Common myeloid progenitor, CD34-positive (primary cell): ENCODE data around the gene JMJD1C.

Source experiments
- CTCF ChIA-PET: fragments of 350-600 bp; sonication (Branson Sonifier 250); formaldehyde crosslinking; loops from one replicate; lab custom pipeline; 2021; ENCODE audit warnings: antibody characterized with exemption; lab: Charles Lee
- POLR2A ChIA-PET: fragments of 350-600 bp; sonication (Branson Sonifier 250); formaldehyde crosslinking; loops from one replicate; lab custom pipeline; 2021; ENCODE audit warnings: antibody characterized with exemption; lab: Charles Lee
- DNase-seq, 3 donors: peaks; one replicate each; pipeline versions ENCODE4 v3.0.0 to v3.0.0-alpha.2; 2013
- H3K27ac ChIP-seq, 2 experiments: 1 replicate in 1 of 2; 2 replicates in 1 of 2; pipeline ENCODE4 v1.7.0; 2013; ENCODE audit warnings: inconsistent platforms in 2 of 2, low read length in 2 of 2, mild to moderate bottlenecking in 2 of 2, low read depth in 1 of 2, moderate library complexity in 1 of 2; ENCODE audit not compliant: severe bottlenecking in 2 of 2, insufficient read depth in 1 of 2, poor library complexity in 1 of 2
- H3K27me3 ChIP-seq, 5 experiments: replicated peaks in 2 of 5; 1 replicate in 3 of 5; 2 replicates in 2 of 5; pipeline versions ENCODE4 v1.6.1 to v1.7.0; 2013; ENCODE audit warnings: low read length in 4 of 5, mild to moderate bottlenecking in 2 of 5, moderate library complexity in 2 of 5, inconsistent platforms in 1 of 5; ENCODE audit not compliant: insufficient read depth in 5 of 5, control insufficient read depth in 4 of 5
- H3K36me3 ChIP-seq, 4 experiments: 1 replicate in 2 of 4; 2 replicates in 2 of 4; pipeline versions ENCODE4 v1.6.1 to v1.7.0; 2013; ENCODE audit warnings: low read length in 3 of 4, control low read depth in 1 of 4, mild to moderate bottlenecking in 1 of 4; ENCODE audit not compliant: control insufficient read depth in 4 of 4, insufficient read depth in 4 of 4
- H3K4me1 ChIP-seq, 4 experiments: 1 replicate in 3 of 4; 2 replicates in 1 of 4; pipeline versions ENCODE4 v1.6.1 to v1.7.1; 2013; ENCODE audit warnings: low read length in 3 of 4, mild to moderate bottlenecking in 3 of 4, control low read depth in 1 of 4, inconsistent platforms in 1 of 4, moderate library complexity in 1 of 4; ENCODE audit not compliant: control insufficient read depth in 4 of 4, insufficient read depth in 4 of 4; ENCODE audit errors: control extremely low read depth in 1 of 4
- H3K4me3 ChIP-seq, 7 experiments: 1 replicate in 4 of 7; 2 replicates in 3 of 7; pipeline versions ENCODE4 v1.5.1 to v1.7.0; 2013; ENCODE audit warnings: mild to moderate bottlenecking in 7 of 7, low read length in 6 of 7, moderate library complexity in 6 of 7, inconsistent platforms in 2 of 7, low read depth in 2 of 7, control low read depth in 1 of 7; ENCODE audit not compliant: insufficient read depth in 4 of 7, control insufficient read depth in 1 of 7; ENCODE audit errors: extremely low read depth in 1 of 7
- H3K9me3 ChIP-seq, 5 experiments: 1 replicate in 4 of 5; 2 replicates in 1 of 5; pipeline versions ENCODE4 v1.6.1 to v1.7.1; 2013; ENCODE audit warnings: low read length in 4 of 5, mild to moderate bottlenecking in 2 of 5, inconsistent platforms in 1 of 5, low read depth in 1 of 5, moderate library complexity in 1 of 5; ENCODE audit not compliant: control insufficient read depth in 4 of 5, insufficient read depth in 2 of 5; ENCODE audit errors: control extremely low read depth in 1 of 5
- WGBS: methylation state at CpG from one replicate; pipeline ENCODE4 v1.1.5; 2013; ENCODE audit not compliant: insufficient coverage; 5-methylcytosine and 5-hydroxymethylcytosine counted together

JMJD1C gene

DNA sequence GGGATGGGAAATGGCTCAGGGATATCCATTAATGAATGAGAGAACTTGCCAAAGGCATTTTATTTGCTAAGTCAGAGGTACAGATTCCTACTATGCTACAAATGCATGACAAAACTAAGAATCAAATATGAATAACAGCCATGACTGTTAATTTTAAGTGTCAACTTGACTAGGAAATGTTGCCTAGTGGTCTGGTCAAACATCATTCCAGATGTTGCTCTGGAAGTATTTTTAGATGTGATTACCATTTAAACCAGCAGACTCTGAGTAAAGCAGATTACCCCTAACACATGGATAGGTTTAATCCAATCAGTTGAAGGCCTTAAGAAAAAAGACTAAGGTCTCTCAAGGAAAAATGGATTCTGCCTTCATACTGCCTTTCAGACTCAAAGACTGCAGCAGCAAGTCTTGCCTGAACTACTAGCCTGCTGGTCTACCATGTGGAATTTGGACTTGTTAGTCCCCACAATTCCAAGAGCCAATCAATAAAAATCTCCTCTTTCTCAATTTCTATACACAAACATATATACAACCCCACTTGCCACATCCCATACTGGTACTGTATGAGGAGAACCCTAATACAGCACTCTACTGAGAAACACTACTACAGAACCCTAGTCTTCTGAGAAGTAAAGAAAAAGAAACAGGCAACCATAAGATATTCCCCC is 213.5 kb downstream of the JMJD1C start:
- no peak for DNase-seq
- Histone ChIP-seq H3K27me3 (no peaks in the 10 kb centered on the region), H3K4me1 (peaks cover 15 to 40% (median 31%) of the 10 kb centered on the region in 4 experiments), H3K9me3 (no peaks in the 10 kb centered on the region), H3K27ac (no peak overlapping the region), H3K36me3 (peaks cover 6 to 14% (median 9%) of the 10 kb centered on the region in 4 experiments), H3K4me3 (no peak overlapping the region)
- ChIA-PET CTCF (interaction anchor here (1.0 to 3.4 kb wide), 3 partner anchors 10 to 35 kb away, joined by 3 to 10 read pairs (median 3); no protein-coding TSS in a partner anchor), POLR2A (no interaction called here)

- POLR2A ChIA-PET: no interaction called here
- H3K4me1 ChIP-seq: peaks cover 2 to 19% (median 12%) of the 10 kb centered on the region in 4 experiments
These were observed 215.7 kb downstream of the JMJD1C start for GRCh38 chr10:63250032-63250431.

GRCh38 chr10:63247771-63248170 is 218.0 kb downstream of the JMJD1C start:
- H3K27me3 ChIP-seq: no peaks in the 10 kb centered on the region
- H3K27ac ChIP-seq: no peak overlapping the region
- no peak for DNase-seq
- peaks cover 9 to 17% (median 9%) of the 10 kb centered on the region in 4 experiments for H3K36me3 ChIP-seq
- H3K4me3 ChIP-seq: no peak overlapping the region
- H3K4me1 ChIP-seq: peaks cover 12 to 25% (median 17%) of the 10 kb centered on the region in 4 experiments
- ChIA-PET CTCF (no interaction called here), POLR2A (no interaction called here)
- WGBS: no CpG with 5 or more reads among the region's 4 CpGs
- peaks cover 0 to 4% (median 0%) of the 10 kb centered on the region in 5 experiments for H3K9me3 ChIP-seq

More at GRCh38 chr10:63250032-63250431, 215.7 kb downstream of the JMJD1C start:
- no peaks in the 10 kb centered on the region for H3K27me3 ChIP-seq
- H3K27ac ChIP-seq: no peak overlapping the region
- CTCF ChIA-PET: no interaction called here
- H3K4me3 ChIP-seq: no peak overlapping the region
- H3K36me3 ChIP-seq: peaks cover 9 to 17% (median 9%) of the 10 kb centered on the region in 4 experiments
- DNase-seq: no peak
- peaks cover 0 to 4% (median 0%) of the 10 kb centered on the region in 5 experiments for H3K9me3 ChIP-seq
- WGBS: 100% methylated on average over 1 of the region's 2 CpGs

DNA sequence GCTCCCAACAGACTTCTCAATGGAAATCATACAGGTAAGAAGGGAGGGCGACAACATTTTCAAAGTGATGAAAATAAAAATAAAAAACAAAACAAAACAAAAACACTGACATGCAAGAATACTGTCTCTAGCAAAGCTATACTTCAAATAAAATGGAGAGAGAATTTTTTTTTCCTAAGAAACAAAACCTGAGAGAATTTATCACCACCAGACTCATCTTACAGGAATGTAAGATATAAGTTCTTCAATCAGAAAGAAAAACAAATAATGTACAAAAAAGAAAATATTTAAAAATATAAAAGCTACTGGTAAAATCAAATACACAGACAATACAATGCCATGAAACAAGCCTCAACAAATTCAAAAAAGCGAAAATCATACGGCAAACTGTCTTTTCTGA is 219.4 kb downstream of the JMJD1C start:
- CTCF ChIA-PET: interaction anchor here (2.4 kb wide), 1 partner anchor 9 kb away, joined by 11 read pairs; no protein-coding TSS in a partner anchor
- POLR2A ChIA-PET: no interaction called here
- no peak for DNase-seq

GRCh38 chr10:63241841-63242281 is 223.9 kb downstream of the JMJD1C start:
- ChIA-PET CTCF (interaction anchor here (0.8 to 2.8 kb wide), 6 partner anchors 11 to 309 kb away, joined by 3 to 10 read pairs (median 3); no protein-coding TSS in a partner anchor), POLR2A (no interaction called here)
- H3K4me3 ChIP-seq: peak overlapping the region in 6 of 7 experiments; percentile 19 to 67 (median 36)
- DNase-seq: peak in 2 of 3 donors; percentile 47 to 65
- peaks cover 0 to 4% (median 0%) of the 10 kb centered on the region in 5 experiments for H3K9me3 ChIP-seq
- no peaks in the 10 kb centered on the region for H3K27me3 ChIP-seq
- peaks cover 0 to 3% (median 1%) of the 10 kb centered on the region in 4 experiments for H3K36me3 ChIP-seq
- H3K27ac ChIP-seq: peak overlapping the region; percentile 46 to 74
- 0% methylated on average over 1 of the region's 2 CpGs for WGBS
- peaks cover 40 to 73% (median 52%) of the 10 kb centered on the region in 4 experiments for H3K4me1 ChIP-seq

More for the DNA sequence above, 219.4 kb downstream of the JMJD1C start:
- no peaks in the 10 kb centered on the region for H3K27me3 ChIP-seq
- peaks cover 0 to 4% (median 0%) of the 10 kb centered on the region in 5 experiments for H3K9me3 ChIP-seq
- no peak overlapping the region for H3K27ac ChIP-seq
- no CpG with 5 or more reads among the region's 3 CpGs for WGBS
- H3K36me3 ChIP-seq: peaks cover 4 to 17% (median 9%) of the 10 kb centered on the region in 4 experiments
- no peak overlapping the region for H3K4me3 ChIP-seq
- peaks cover 23 to 33% (median 28%) of the 10 kb centered on the region in 4 experiments for H3K4me1 ChIP-seq

DNA sequence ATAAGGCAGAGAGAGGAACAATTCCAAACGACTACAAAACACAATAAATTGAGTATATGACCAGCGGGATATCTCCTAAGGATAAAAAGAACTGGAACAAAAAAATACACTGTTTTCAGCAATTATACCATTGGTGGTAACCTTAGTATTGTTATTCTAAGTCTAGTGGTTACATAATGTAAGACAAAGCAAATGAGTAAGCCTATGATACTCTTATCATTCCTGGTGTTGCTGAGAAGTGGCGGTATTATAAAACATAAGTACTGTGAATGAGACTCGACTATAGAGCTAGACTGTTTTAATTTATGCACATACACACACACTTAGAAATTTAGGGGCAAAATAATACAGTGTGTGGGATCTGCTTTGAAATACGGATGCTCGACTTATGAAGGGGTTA is 225.0 kb downstream of the JMJD1C start:
- peak overlapping the region; percentile 21 to 74 for H3K27ac ChIP-seq
- 100% methylated on average over 2 of the region's 6 CpGs for WGBS

More for the DNA sequence above, 225.0 kb downstream of the JMJD1C start:
- CTCF ChIA-PET: interaction anchor here (1.1 to 2.8 kb wide), 3 partner anchors 12 to 21 kb away, joined by 3 to 10 read pairs (median 4); no protein-coding TSS in a partner anchor
- Histone ChIP-seq H3K27me3 (no peaks in the 10 kb centered on the region), H3K9me3 (no peaks in the 10 kb centered on the region), H3K4me3 (peak overlapping the region in 1 of 7 experiments; percentile 45), H3K36me3 (no peaks in the 10 kb centered on the region), H3K4me1 (peaks cover 42 to 83% (median 59%) of the 10 kb centered on the region in 4 experiments)
- POLR2A ChIA-PET: no interaction called here
- peak in 1 of 3 donors; percentile 27 for DNase-seq
